ENCODE data around the gene ADD1. TPM values are rescaled to one million over a fixed set of nuclear protein-coding genes. Genes with fewer than 3 reads are reported as not detected.

Gene ADD1
- total RNA-seq, 1 experiment from 2014 or later, result 181 TPM

DNA sequence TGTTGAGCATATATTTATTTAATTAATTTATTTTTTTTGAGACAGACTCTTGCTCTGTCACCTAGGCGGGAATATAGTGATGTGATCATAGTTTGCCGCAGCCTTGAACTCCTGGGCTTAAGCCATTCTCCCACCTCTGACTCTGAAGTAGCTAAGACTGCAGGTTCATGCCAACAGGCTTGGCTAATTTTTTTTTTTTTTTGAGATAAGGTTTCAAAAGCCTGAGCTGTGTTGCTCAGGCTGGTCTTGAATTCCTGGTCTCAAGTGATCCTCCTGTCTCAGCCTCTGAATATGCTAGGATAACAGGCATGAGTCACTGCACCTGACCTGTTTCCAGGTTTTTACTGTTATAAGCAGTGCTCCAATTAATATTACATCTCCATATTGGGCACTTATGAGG is 4.8 kb downstream of the ADD1 start:
- no peak overlapping the region for H3K27ac ChIP-seq
- no peaks in the 10 kb centered on the region for H3K9me2 ChIP-seq (ENCODE audit: insufficient read depth)
- peaks cover 3% of the 10 kb centered on the region; the same call in 1 of the 2 replicates for H4K20me1 ChIP-seq (ENCODE audit: insufficient read depth)
- no peak overlapping the region for H2AFZ ChIP-seq
- no peaks in the 10 kb centered on the region for H3K27me3 ChIP-seq (ENCODE audit: insufficient read depth, low read depth)
- H3K4me3 ChIP-seq, result no peak overlapping the region
- H3F3A ChIP-seq (ENCODE audit: insufficient read depth, low read depth), result no peaks in the 10 kb centered on the region
- TF ChIP-seq, protein P1, sequence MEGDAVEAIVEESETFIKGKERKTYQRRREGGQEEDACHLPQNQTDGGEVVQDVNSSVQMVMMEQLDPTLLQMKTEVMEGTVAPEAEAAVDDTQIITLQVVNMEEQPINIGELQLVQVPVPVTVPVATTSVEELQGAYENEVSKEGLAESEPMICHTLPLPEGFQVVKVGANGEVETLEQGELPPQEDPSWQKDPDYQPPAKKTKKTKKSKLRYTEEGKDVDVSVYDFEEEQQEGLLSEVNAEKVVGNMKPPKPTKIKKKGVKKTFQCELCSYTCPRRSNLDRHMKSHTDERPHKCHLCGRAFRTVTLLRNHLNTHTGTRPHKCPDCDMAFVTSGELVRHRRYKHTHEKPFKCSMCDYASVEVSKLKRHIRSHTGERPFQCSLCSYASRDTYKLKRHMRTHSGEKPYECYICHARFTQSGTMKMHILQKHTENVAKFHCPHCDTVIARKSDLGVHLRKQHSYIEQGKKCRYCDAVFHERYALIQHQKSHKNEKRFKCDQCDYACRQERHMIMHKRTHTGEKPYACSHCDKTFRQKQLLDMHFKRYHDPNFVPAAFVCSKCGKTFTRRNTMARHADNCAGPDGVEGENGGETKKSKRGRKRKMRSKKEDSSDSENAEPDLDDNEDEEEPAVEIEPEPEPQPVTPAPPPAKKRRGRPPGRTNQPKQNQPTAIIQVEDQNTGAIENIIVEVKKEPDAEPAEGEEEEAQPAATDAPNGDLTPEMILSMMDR (conservative IDR thresholded peaks at IDR 0.05), result no peak
- TF ChIP-seq EZH2 (IDR thresholded peaks at IDR 0.05; ENCODE audit: low read depth), result no peak
- BruUV-seq (replicated peaks), result no TSS peak
- H3K9me3 ChIP-seq (ENCODE audit: insufficient read depth, low read depth), result no peaks in the 10 kb centered on the region
- H3K79me2 ChIP-seq (ENCODE audit: low read depth), result peaks cover 51% of the 10 kb centered on the region
- no peak overlapping the region for H3K4me2 ChIP-seq
- peaks cover 9% of the 10 kb centered on the region; the same call in 1 of the 2 replicates for H3K4me1 ChIP-seq (replicated peaks; ENCODE audit: insufficient read depth)
- H3K36me3 ChIP-seq (ENCODE audit: low read depth), result no peaks in the 10 kb centered on the region
- intact Hi-C loops (cut with micrococcal nuclease; ENCODE audit: unreplicated experiment), result no loop called here
- ChIA-PET CTCF (no interaction called here), POLR2A (ENCODE audit: unreplicated experiment) (interaction anchor here (0.6 kb wide), 1 partner anchor 31 kb away, joined by 3 read pairs; no protein-coding TSS in a partner anchor)
- no peak for DNase-seq

DNA sequence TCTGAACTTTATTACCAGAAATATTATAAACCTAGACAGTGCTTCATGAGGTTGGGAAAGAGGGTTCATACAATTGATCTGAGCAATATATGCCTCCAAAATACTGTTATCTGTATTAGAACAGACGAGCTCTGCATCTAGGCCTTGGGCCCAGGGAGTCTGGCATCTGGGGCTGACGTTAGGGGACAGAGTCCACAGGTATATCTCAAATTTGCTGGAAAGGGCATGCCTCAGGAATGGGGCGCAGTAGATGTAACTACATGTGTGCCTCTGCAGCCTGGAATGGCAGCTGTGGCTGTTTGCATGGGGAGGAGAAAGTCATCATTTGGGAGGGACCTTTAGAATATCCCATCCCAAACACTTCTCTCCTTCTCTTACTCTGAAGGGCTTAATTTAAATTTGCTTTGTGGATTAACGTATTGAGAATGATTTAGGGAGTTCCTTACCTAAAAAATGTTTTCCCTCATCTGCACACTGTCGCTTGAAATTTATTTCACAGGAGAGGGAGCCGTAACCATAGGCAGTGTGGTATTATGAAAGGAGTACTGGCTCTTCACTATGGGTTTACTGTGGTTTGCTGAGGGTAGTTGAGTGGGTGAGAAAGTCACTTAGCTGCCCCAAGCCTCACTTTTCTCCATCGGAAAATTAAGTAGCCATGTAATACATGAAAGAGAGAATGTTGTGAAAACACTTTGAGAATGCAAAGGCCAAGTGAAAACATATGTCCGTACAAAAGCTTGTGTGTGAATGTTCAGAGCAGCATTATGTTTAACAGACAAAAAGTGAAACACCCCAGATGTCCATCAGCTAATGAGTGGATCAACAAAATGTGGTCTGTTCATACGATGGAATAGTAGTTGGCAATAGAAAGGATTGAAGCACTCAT is 5.9 kb downstream of the ADD1 start:
- BruUV-seq (replicated peaks), result no TSS peak
- H3K79me2 ChIP-seq (ENCODE audit: low read depth), result peaks cover 54% of the 10 kb centered on the region
- H3K27ac ChIP-seq, result no peak overlapping the region
- no peak for DNase-seq
- peaks cover 8% of the 10 kb centered on the region; the same call in 1 of the 2 replicates for H3K4me1 ChIP-seq (replicated peaks; ENCODE audit: insufficient read depth)
- no peaks in the 10 kb centered on the region for H3K27me3 ChIP-seq (ENCODE audit: insufficient read depth, low read depth)
- intact Hi-C loops (cut with micrococcal nuclease; ENCODE audit: unreplicated experiment), result no loop called here
- no peak overlapping the region for H3K4me3 ChIP-seq
- H4K20me1 ChIP-seq (ENCODE audit: insufficient read depth), result peaks cover 3% of the 10 kb centered on the region; the same call in 1 of the 2 replicates
- no peaks in the 10 kb centered on the region for H3K9me2 ChIP-seq (ENCODE audit: insufficient read depth)
- ChIA-PET POLR2A (ENCODE audit: unreplicated experiment) (no interaction called here), CTCF (no interaction called here)
- no peaks in the 10 kb centered on the region for H3F3A ChIP-seq (ENCODE audit: insufficient read depth, low read depth)
- H2AFZ ChIP-seq, result no peak overlapping the region
- TF ChIP-seq, protein P1 (conservative IDR thresholded peaks at IDR 0.05), result no peak
- no peak for TF ChIP-seq EZH2 (IDR thresholded peaks at IDR 0.05; ENCODE audit: low read depth)
- H3K4me2 ChIP-seq, result no peak overlapping the region
- no peaks in the 10 kb centered on the region for H3K9me3 ChIP-seq (ENCODE audit: insufficient read depth, low read depth)
- no peaks in the 10 kb centered on the region for H3K36me3 ChIP-seq (ENCODE audit: low read depth)

DNA sequence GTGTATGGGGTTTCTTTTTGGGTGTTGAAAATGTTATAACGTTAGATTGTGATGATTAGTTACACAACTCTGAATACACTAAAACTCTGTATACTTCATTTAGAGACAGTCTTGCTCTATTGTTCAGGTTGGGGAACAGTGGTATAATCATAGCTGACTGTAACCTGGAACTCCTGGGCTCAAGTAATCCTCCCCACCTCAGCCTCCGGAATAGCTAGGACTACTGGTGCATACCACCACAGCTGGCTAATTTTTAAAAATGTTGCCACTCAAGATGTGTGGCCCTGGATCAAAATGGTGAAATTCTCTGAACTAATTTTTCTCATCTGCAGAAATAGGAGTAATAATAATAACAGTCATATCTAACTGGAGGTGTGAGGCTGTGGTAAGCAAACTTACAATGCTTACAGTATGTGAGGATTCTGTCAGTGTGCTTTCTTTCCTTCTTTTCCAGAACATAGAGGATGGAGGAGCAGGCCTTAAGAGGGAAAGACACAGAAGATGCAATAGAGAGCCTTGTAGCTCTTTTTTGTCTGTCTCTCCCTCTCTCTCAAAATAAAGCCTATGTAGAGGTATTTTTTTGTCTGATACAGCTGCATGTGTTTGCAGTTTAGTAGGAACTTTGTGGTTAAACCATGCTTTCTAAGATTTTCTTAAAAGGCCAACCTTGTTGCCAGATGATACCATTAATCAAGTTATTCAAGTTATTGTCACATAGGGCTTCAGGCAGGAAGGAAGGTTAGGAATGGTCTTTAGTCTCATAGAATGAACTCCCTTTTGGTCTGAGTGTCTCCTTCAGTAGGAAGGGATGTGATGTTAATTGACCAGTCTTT is 7.5 kb downstream of the ADD1 start:
- POLR2A ChIA-PET (ENCODE audit: unreplicated experiment), result no interaction called here
- CTCF ChIA-PET, result no interaction called here
- Histone ChIP-seq H3K4me2 (no peak overlapping the region), H2AFZ (no peak overlapping the region), H3K27ac (no peak overlapping the region), H3K36me3 (ENCODE audit: low read depth) (no peaks in the 10 kb centered on the region), H3K4me3 (no peak overlapping the region), H3K79me2 (ENCODE audit: low read depth) (peaks cover 49% of the 10 kb centered on the region), H3K9me2 (ENCODE audit: insufficient read depth) (no peaks in the 10 kb centered on the region), H3F3A (ENCODE audit: insufficient read depth, low read depth) (0 out of 2 replicates have a peak, but pooled peaks cover under 1% of the 10 kb centered on the region), H3K9me3 (ENCODE audit: insufficient read depth, low read depth) (no peaks in the 10 kb centered on the region; the same call in 1 of the 2 replicates), H3K4me1 (replicated peaks; ENCODE audit: insufficient read depth) (no peaks in the 10 kb centered on the region), H3K27me3 (ENCODE audit: insufficient read depth, low read depth) (no peaks in the 10 kb centered on the region), H4K20me1 (ENCODE audit: insufficient read depth) (peaks cover 3% of the 10 kb centered on the region; the same call in 1 of the 2 replicates)
- no peak for TF ChIP-seq EZH2 (IDR thresholded peaks at IDR 0.05; ENCODE audit: low read depth)
- TF ChIP-seq, protein P1 (conservative IDR thresholded peaks at IDR 0.05), result no peak
- intact Hi-C loops (cut with micrococcal nuclease; ENCODE audit: unreplicated experiment), result no loop called here
- BruUV-seq (replicated peaks), result no TSS peak
- DNase-seq, result no peak
